ENCODE results near the gene ATP10A. TPM values are rescaled to one million over a fixed set of nuclear protein-coding genes. Genes with fewer than 3 reads are reported as not detected.

ATP10A gene
- total RNA-seq, 1 experiment from 2014 or later = 0.02 TPM

DNA sequence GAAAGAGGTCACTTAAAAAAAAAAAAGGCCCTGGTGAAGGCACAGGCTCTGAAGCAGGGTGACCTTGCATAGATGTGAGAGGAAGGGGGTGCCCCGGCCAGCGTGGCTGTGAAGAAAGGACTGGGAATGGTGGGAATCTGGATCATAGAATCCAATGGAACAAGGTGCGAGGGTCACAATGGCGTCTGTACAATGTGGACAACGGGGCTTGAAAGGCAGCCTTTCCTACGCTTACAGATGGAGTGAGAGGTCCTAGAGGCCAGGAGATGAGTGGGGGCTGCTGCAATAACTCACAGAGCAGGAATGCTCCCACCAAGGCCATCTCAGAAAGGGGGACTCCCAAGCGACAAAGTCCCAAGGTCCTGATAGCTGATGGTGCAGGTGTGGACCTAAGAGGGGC is 162.2 kb downstream of the ATP10A start:
- CTCF ChIA-PET = no interaction called here
- POLR2A ChIA-PET = no interaction called here
- RAD21 ChIA-PET (ENCODE audit: low non-redundant PET in 1 of 2, low total read pairs in 2 of 2, uncharacterized antibody in 2 of 2, unreplicated experiment in 2 of 2) = no interaction called here

More for the DNA sequence above, 162.2 kb downstream of the ATP10A start:
- no peak for ATAC-seq
- no peaks in the 10 kb centered on the region for H3K4me1 ChIP-seq (ENCODE audit: control insufficient read depth in 1 of 2, insufficient read depth in 2 of 2, low read length in 2 of 2)
- no peak overlapping the region for H3K9ac ChIP-seq (ENCODE audit: low read length)
- BruUV-seq (replicated peaks) = no TSS peak
- no peak overlapping the region for H2AFZ ChIP-seq (ENCODE audit: low read depth, low read length, poor library complexity, severe bottlenecking)
- peaks cover 4 to 48% of the 10 kb centered on the region in 2 experiments; a peak in 2 of 4 replicates for H3K9me3 ChIP-seq (ENCODE audit: control insufficient read depth in 1 of 2, insufficient read depth in 1 of 2, low read depth in 1 of 2, low read length in 2 of 2)
- no peak for DNase-seq (ENCODE audit: low read depth, low spot score)
- H3K79me2 ChIP-seq (ENCODE audit: insufficient read depth, low read length) = no peaks in the 10 kb centered on the region
- TF ChIP-seq EZH2phosphoT487 (IDR thresholded peaks at IDR 0.05; ENCODE audit: borderline replicate concordance) (no peak), ZFX (IDR thresholded peaks at IDR 0.05) (no peak), CBX3 (IDR thresholded peaks at IDR 0.05; ENCODE audit: low read depth) (no peak), ELF1 (IDR thresholded peaks at IDR 0.05; ENCODE audit: borderline replicate concordance, low read depth) (no peak), CEBPB (IDR thresholded peaks at IDR 0.05; ENCODE audit: low read depth) (no peak), EZH2 (IDR thresholded peaks at IDR 0.05) (no peak), FOSL1 (IDR thresholded peaks at IDR 0.05; ENCODE audit: low read depth) (no peak), SP1 (IDR thresholded peaks at IDR 0.05; ENCODE audit: low read depth) (no peak), ATF3 (IDR thresholded peaks at IDR 0.05) (no peak), MAX (IDR thresholded peaks at IDR 0.05) (no peak), CTCF (IDR thresholded peaks at IDR 0.05 in 2 of 3, conservative IDR thresholded peaks at IDR 0.05 in 1 of 3; ENCODE audit: borderline replicate concordance in 1 of 3, insufficient read depth in 1 of 3, low read depth in 2 of 3, low read length in 2 of 3) (no peak), POLR2AphosphoS5 (IDR thresholded peaks at IDR 0.05; ENCODE audit: low read depth, low read length) (no peak)
- no peaks in the 10 kb centered on the region for H3K27me3 ChIP-seq (ENCODE audit: insufficient read depth, low read length)
- H3K4me3 ChIP-seq (replicated peaks in 1 of 2; ENCODE audit: low read depth in 1 of 2, low read length in 2 of 2) = no peak overlapping the region
- H3K9me2 ChIP-seq (ENCODE audit: insufficient read depth) = no peaks in the 10 kb centered on the region
- H3K36me3 ChIP-seq (ENCODE audit: control insufficient read depth in 1 of 2, insufficient read depth in 2 of 2, low read length in 2 of 2) = no peaks in the 10 kb centered on the region
- no peak overlapping the region for H3K27ac ChIP-seq (ENCODE audit: low read depth, low read length)
- intact Hi-C loops (cut with micrococcal nuclease) = no loop called here
- H4K20me1 ChIP-seq (ENCODE audit: insufficient read depth) = no peaks in the 10 kb centered on the region
- no peak overlapping the region for H3K4me2 ChIP-seq (ENCODE audit: low read length)
